DMS79 treated with DMSO at 0.1 percent for 48 hours (cell line): ENCODE results near the gene SCMH1.
"Not testable (repeated sequence)": the region's sequence is repeated elsewhere in the genome, so short reads cannot be mapped to it uniquely, and the experiment has no call there.

Source experiments
- DNase-seq: peaks from one replicate; lab custom pipeline; 2025; lab: John Stamatoyannopoulos, UW

The SCMH1 gene

GRCh38 chr1:41241749-41242341 lies at the start of gene SCMH1:
SCMH1 (minus strand) TSS chr1:41242306; CDS start chr1:41186133, 56,173 bp downstream.
- DNase-seq: peak; percentile 56

GRCh38 chr1:41291195-41291594 lies 49.1 kb upstream of the SCMH1 start:
- DNase-seq: no peak

GRCh38 chr1:41289196-41289595 lies 47.1 kb upstream of the SCMH1 start:
- no peak for DNase-seq

- DNase-seq: no peak
These were observed 44.9 kb upstream of the SCMH1 start for GRCh38 chr1:41286992-41287391.

- DNase-seq: no peak
These were observed 44.4 kb upstream of the SCMH1 start for GRCh38 chr1:41286486-41286885.

- DNase-seq: no peak
These were observed 43.7 kb upstream of the SCMH1 start for GRCh38 chr1:41285818-41286217.

GRCh38 chr1:41284121-41284520 lies 42.0 kb upstream of the SCMH1 start:
- DNase-seq: no peak

GRCh38 chr1:41282679-41283317 lies 40.7 kb upstream of the SCMH1 start:
- DNase-seq: peak; percentile 7

GRCh38 chr1:41281334-41281733 lies 39.2 kb upstream of the SCMH1 start:
- no peak for DNase-seq

- peak; percentile 62 for DNase-seq
These were observed 38.3 kb upstream of the SCMH1 start for GRCh38 chr1:41280202-41281032.

- no peak for DNase-seq
These were observed 36.0 kb upstream of the SCMH1 start for GRCh38 chr1:41278076-41278475.

GRCh38 chr1:41277371-41277975 lies 35.4 kb upstream of the SCMH1 start:
- peak; percentile 43 for DNase-seq

- no peak for DNase-seq
These were observed 33.7 kb upstream of the SCMH1 start for GRCh38 chr1:41275831-41276230.

- DNase-seq: no peak
These were observed 32.8 kb upstream of the SCMH1 start for GRCh38 chr1:41274752-41275545.

GRCh38 chr1:41272601-41273000 lies 30.5 kb upstream of the SCMH1 start:
- no peak for DNase-seq

GRCh38 chr1:41268154-41268770 lies 26.2 kb upstream of the SCMH1 start:
- peak; percentile 91 for DNase-seq

GRCh38 chr1:41261926-41262618 lies 20.0 kb upstream of the SCMH1 start:
- DNase-seq: no peak

GRCh38 chr1:41260768-41261167 lies 18.7 kb upstream of the SCMH1 start:
- DNase-seq: no peak

- no peak for DNase-seq
These were observed 17.1 kb upstream of the SCMH1 start for GRCh38 chr1:41259221-41259620.

- no peak for DNase-seq
These were observed 13.9 kb upstream of the SCMH1 start for GRCh38 chr1:41255978-41256377.

GRCh38 chr1:41251120-41251519 lies 9.0 kb upstream of the SCMH1 start:
- DNase-seq: not testable (repeated sequence)
